ENCODE measurements around the gene C5. TPM values are rescaled to one million over a fixed set of nuclear protein-coding genes. Genes with fewer than 3 reads are reported as not detected.

C5 gene
- total and polyA plus RNA-seq, 2 experiments from 2014 or later: 13.8 to 55.4 TPM

DNA sequence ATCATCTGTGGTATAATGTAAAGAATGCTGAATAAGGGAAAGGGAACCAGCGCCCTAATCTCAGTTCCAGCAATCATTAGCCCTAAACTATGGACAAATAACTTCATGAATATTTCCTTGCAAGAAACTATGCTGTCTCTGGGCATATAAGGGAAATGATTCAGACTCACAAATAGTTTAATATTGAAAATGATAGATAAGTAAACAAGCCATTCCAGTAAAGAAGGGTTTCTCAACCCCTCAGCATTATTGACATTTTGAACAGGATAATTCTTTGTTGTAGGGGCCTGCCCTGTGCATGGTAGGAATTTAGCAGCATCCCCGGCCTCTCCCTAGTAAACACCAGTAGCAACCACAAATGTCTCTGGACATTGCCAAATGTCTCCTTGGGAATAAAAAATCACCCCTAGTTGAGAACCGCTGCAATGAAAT, 23.8 kb downstream of the C5 start:
- Histone ChIP-seq H3K27me3 (no peaks in the 10 kb centered on the region), H3K79me2 (no peaks in the 10 kb centered on the region), H3K9me2 (replicated peaks; ENCODE audit: insufficient read depth) (no peaks in the 10 kb centered on the region), H3K9me3 (ENCODE audit: low read depth) (no peaks in the 10 kb centered on the region), H3K4me3 (no peak overlapping the region), H3K4me2 (no peak overlapping the region), H3K36me3 (replicated peaks; ENCODE audit: insufficient read depth, low read depth) (no peaks in the 10 kb centered on the region), H3K27ac (no peak overlapping the region), H3K4me1 (ENCODE audit: insufficient read depth) (no peaks in the 10 kb centered on the region), H4K20me1 (ENCODE audit: insufficient read depth, poor library complexity, severe bottlenecking) (no peaks in the 10 kb centered on the region), H2AFZ (no peak overlapping the region)
- TF ChIP-seq EZH2 (IDR thresholded peaks at IDR 0.05; ENCODE audit: borderline replicate concordance): no peak
- TF ChIP-seq, protein P1, sequence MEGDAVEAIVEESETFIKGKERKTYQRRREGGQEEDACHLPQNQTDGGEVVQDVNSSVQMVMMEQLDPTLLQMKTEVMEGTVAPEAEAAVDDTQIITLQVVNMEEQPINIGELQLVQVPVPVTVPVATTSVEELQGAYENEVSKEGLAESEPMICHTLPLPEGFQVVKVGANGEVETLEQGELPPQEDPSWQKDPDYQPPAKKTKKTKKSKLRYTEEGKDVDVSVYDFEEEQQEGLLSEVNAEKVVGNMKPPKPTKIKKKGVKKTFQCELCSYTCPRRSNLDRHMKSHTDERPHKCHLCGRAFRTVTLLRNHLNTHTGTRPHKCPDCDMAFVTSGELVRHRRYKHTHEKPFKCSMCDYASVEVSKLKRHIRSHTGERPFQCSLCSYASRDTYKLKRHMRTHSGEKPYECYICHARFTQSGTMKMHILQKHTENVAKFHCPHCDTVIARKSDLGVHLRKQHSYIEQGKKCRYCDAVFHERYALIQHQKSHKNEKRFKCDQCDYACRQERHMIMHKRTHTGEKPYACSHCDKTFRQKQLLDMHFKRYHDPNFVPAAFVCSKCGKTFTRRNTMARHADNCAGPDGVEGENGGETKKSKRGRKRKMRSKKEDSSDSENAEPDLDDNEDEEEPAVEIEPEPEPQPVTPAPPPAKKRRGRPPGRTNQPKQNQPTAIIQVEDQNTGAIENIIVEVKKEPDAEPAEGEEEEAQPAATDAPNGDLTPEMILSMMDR (IDR thresholded peaks at IDR 0.05; ENCODE audit: poor library complexity): no peak
- no peak for TF ChIP-seq EZH2phosphoT487 (IDR thresholded peaks at IDR 0.05; ENCODE audit: low read depth, severe bottlenecking, unreplicated experiment)
- 79% methylated on average over 3 of the region's 3 CpGs for WGBS (ENCODE audit: low lambda C conversion rate, missing lambda C conversion rate)
- no peak for DNase-seq (ENCODE audit: low spot score)

DNA sequence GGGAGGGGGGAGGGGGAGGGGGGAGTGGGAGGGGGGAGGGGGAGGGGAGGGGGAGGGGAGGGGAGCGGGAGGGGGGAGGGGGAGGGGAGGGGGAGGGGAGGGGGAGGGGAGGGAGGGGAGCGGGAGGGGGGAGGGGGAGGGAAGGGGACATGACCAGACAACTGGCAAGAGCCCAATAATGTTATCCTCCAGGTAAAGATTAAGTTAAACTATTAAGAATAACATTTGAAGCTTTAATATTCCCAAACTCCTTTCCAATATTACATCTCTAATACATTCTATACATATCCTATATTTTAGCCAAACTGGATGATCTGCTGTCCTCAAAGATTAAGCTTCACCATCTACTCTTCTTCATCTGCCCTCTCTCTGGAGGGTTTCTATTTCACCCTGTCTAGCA, 25.8 kb downstream of the C5 start:
- Histone ChIP-seq H2AFZ (no peak overlapping the region), H3K79me2 (no peaks in the 10 kb centered on the region), H3K4me3 (no peak overlapping the region), H3K27me3 (no peaks in the 10 kb centered on the region), H3K4me2 (no peak overlapping the region), H4K20me1 (ENCODE audit: insufficient read depth, poor library complexity, severe bottlenecking) (no peaks in the 10 kb centered on the region), H3K36me3 (replicated peaks; ENCODE audit: insufficient read depth, low read depth) (no peaks in the 10 kb centered on the region), H3K4me1 (ENCODE audit: insufficient read depth) (no peaks in the 10 kb centered on the region), H3K9me2 (replicated peaks; ENCODE audit: insufficient read depth) (no peaks in the 10 kb centered on the region), H3K9me3 (ENCODE audit: low read depth) (no peaks in the 10 kb centered on the region), H3K27ac (no peak overlapping the region)
- WGBS (ENCODE audit: low lambda C conversion rate, missing lambda C conversion rate): no CpG with 5 or more reads among the region's 2 CpGs
- no peak for DNase-seq (ENCODE audit: low spot score)
- TF ChIP-seq EZH2phosphoT487 (IDR thresholded peaks at IDR 0.05; ENCODE audit: low read depth, severe bottlenecking, unreplicated experiment) (no peak), EZH2 (IDR thresholded peaks at IDR 0.05; ENCODE audit: borderline replicate concordance) (no peak)
- TF ChIP-seq, protein P1 (IDR thresholded peaks at IDR 0.05; ENCODE audit: poor library complexity): no peak

DNA sequence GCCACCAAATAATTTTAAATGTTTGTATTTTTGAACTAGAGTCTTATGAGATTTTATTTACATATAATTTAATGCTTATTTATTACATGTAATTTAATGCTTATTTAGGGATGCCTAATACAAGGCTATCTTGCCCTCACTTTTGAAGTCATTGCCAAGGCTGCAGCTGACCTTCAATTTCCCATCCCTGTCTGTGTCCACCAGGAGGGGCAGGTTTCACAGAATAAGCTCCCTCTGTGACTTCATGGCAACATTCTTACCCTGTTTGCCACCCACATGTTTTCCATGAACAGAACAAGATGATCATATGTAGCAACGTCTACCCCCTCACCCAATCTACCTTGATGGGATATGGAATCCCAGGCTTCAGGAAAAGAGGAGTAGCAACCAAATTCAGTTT, 27.0 kb downstream of the C5 start:
- Histone ChIP-seq H2AFZ (no peak overlapping the region), H3K4me2 (no peak overlapping the region), H4K20me1 (ENCODE audit: insufficient read depth, poor library complexity, severe bottlenecking) (no peaks in the 10 kb centered on the region), H3K79me2 (no peaks in the 10 kb centered on the region), H3K27me3 (no peaks in the 10 kb centered on the region), H3K27ac (no peak overlapping the region), H3K4me3 (no peak overlapping the region), H3K4me1 (ENCODE audit: insufficient read depth) (no peaks in the 10 kb centered on the region), H3K9me2 (replicated peaks; ENCODE audit: insufficient read depth) (no peaks in the 10 kb centered on the region), H3K9me3 (ENCODE audit: low read depth) (no peaks in the 10 kb centered on the region), H3K36me3 (replicated peaks; ENCODE audit: insufficient read depth, low read depth) (no peaks in the 10 kb centered on the region)
- TF ChIP-seq EZH2 (IDR thresholded peaks at IDR 0.05; ENCODE audit: borderline replicate concordance): no peak
- TF ChIP-seq, protein P1 (IDR thresholded peaks at IDR 0.05; ENCODE audit: poor library complexity): no peak
- TF ChIP-seq EZH2phosphoT487 (IDR thresholded peaks at IDR 0.05; ENCODE audit: low read depth, severe bottlenecking, unreplicated experiment): no peak
- WGBS (ENCODE audit: low lambda C conversion rate, missing lambda C conversion rate): 67% methylated on average over 1 of the region's 1 CpG
- DNase-seq (ENCODE audit: low spot score): no peak

DNA sequence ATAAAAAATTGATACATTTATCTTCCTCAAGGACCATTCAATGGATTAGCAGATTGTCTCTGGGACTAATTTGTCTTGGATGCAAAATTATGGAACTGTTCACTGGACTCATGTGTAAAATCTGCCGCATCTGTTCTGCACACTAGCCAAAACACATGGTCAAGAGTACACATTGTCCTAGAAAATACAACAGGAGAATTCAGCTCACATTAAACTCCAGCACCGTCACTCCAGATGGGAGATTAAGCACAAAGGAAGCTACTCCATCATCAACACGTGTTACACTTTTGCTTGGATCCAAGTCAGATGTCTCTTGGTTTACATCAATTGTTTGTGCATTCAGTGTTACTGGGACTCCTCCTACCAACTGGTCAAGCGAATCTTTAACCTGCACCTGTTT, 28.8 kb downstream of the C5 start:
- no peaks in the 10 kb centered on the region for H3K36me3 ChIP-seq (replicated peaks; ENCODE audit: insufficient read depth, low read depth)
- 82% methylated on average over 4 of the region's 4 CpGs for WGBS (ENCODE audit: low lambda C conversion rate, missing lambda C conversion rate)
- no peaks in the 10 kb centered on the region for H4K20me1 ChIP-seq (ENCODE audit: insufficient read depth, poor library complexity, severe bottlenecking)

More for the DNA sequence above, 28.8 kb downstream of the C5 start:
- Histone ChIP-seq H3K9me2 (replicated peaks; ENCODE audit: insufficient read depth) (no peaks in the 10 kb centered on the region), H3K4me1 (ENCODE audit: insufficient read depth) (no peaks in the 10 kb centered on the region), H2AFZ (no peak overlapping the region), H3K4me2 (no peak overlapping the region), H3K27me3 (no peaks in the 10 kb centered on the region), H3K9me3 (ENCODE audit: low read depth) (no peaks in the 10 kb centered on the region), H3K4me3 (no peak overlapping the region), H3K27ac (no peak overlapping the region), H3K79me2 (no peaks in the 10 kb centered on the region)
- DNase-seq (ENCODE audit: low spot score): no peak
- TF ChIP-seq EZH2 (IDR thresholded peaks at IDR 0.05; ENCODE audit: borderline replicate concordance): no peak
- TF ChIP-seq, protein P1 (IDR thresholded peaks at IDR 0.05; ENCODE audit: poor library complexity): no peak
- TF ChIP-seq EZH2phosphoT487 (IDR thresholded peaks at IDR 0.05; ENCODE audit: low read depth, severe bottlenecking, unreplicated experiment): no peak

Data from hepatocyte (in vitro differentiated cells).